ENCODE measurements around the gene ACTMAP. TPM values are rescaled to one million over a fixed set of nuclear protein-coding genes. Genes with fewer than 3 reads are reported as not detected.

The ACTMAP gene
- total RNA-seq, 1 experiment from 2014 or later: 16.8 TPM

DNA sequence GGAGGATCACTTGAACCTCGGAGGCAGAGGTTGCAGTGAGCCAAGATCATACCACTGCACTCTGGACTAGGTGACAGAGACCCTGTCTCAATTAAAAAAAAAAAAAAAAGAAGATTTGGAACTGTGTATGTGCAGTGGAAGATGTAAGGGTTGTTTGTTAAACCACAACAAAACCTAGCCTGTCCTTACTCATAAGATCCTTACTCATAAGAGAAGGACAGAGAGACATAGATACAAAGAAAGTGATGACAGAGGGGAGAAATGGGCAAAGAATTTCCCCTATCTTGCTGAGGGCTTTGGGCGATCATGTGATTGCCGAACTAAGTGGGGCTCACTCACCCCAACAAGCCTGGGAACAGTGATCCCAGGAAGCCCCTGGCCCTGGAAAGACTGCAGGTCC is 25.4 kb downstream of the ACTMAP start:
- Histone ChIP-seq H3K9ac (ENCODE audit: low read length) (no peak overlapping the region), H3K9me2 (ENCODE audit: insufficient read depth) (no peaks in the 10 kb centered on the region), H2AFZ (ENCODE audit: low read depth, low read length, poor library complexity, severe bottlenecking) (no peak overlapping the region), H3K9me3 (ENCODE audit: control insufficient read depth in 1 of 2, insufficient read depth in 1 of 2, low read depth in 1 of 2, low read length in 2 of 2) (0 out of 4 replicates have a peak, but pooled peaks cover 0 to 3% of the 10 kb centered on the region in 2 experiments), H4K20me1 (ENCODE audit: insufficient read depth) (no peaks in the 10 kb centered on the region), H3K79me2 (ENCODE audit: insufficient read depth, low read length) (peaks cover 45% of the 10 kb centered on the region), H3K36me3 (ENCODE audit: control insufficient read depth in 1 of 2, insufficient read depth in 2 of 2, low read length in 2 of 2) (peaks cover 9 to 38% of the 10 kb centered on the region in 2 experiments), H3K4me2 (ENCODE audit: low read length) (no peak overlapping the region), H3K4me1 (ENCODE audit: control insufficient read depth in 1 of 2, insufficient read depth in 2 of 2, low read length in 2 of 2) (peaks cover 1 to 17% of the 10 kb centered on the region in 2 experiments; a peak in 3 of 4 replicates), H3K4me3 (replicated peaks in 1 of 2; ENCODE audit: low read depth in 1 of 2, low read length in 2 of 2) (no peak overlapping the region), H3K27ac (ENCODE audit: low read depth, low read length) (no peak overlapping the region), H3K27me3 (ENCODE audit: insufficient read depth, low read length) (no peaks in the 10 kb centered on the region)
- TF ChIP-seq EZH2 (IDR thresholded peaks at IDR 0.05) (no peak), CEBPB (IDR thresholded peaks at IDR 0.05; ENCODE audit: low read depth) (no peak), EGR1 (IDR thresholded peaks at IDR 0.05; ENCODE audit: low read depth) (no peak), TCF7L2 (IDR thresholded peaks at IDR 0.05; ENCODE audit: borderline replicate concordance, extremely low read depth, insufficient read depth, insufficient read length) (no peak), FOSL1 (IDR thresholded peaks at IDR 0.05; ENCODE audit: low read depth) (no peak), SP1 (IDR thresholded peaks at IDR 0.05; ENCODE audit: low read depth) (no peak), JUND (IDR thresholded peaks at IDR 0.05) (no peak), ZFX (IDR thresholded peaks at IDR 0.05) (no peak), POLR2A (IDR thresholded peaks at IDR 0.05; ENCODE audit: borderline replicate concordance, extremely low read depth, insufficient read depth, insufficient read length) (no peak)
- TF ChIP-seq, protein P1, sequence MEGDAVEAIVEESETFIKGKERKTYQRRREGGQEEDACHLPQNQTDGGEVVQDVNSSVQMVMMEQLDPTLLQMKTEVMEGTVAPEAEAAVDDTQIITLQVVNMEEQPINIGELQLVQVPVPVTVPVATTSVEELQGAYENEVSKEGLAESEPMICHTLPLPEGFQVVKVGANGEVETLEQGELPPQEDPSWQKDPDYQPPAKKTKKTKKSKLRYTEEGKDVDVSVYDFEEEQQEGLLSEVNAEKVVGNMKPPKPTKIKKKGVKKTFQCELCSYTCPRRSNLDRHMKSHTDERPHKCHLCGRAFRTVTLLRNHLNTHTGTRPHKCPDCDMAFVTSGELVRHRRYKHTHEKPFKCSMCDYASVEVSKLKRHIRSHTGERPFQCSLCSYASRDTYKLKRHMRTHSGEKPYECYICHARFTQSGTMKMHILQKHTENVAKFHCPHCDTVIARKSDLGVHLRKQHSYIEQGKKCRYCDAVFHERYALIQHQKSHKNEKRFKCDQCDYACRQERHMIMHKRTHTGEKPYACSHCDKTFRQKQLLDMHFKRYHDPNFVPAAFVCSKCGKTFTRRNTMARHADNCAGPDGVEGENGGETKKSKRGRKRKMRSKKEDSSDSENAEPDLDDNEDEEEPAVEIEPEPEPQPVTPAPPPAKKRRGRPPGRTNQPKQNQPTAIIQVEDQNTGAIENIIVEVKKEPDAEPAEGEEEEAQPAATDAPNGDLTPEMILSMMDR (IDR thresholded peaks at IDR 0.05 in 2 of 3, conservative IDR thresholded peaks at IDR 0.05 in 1 of 3; ENCODE audit: borderline replicate concordance in 1 of 3, insufficient read depth in 1 of 3, low read depth in 2 of 3, low read length in 2 of 3): no peak
- ATAC-seq (no peak), DNase-seq (ENCODE audit: low read depth, low spot score) (no peak)
- no TSS peak for BruUV-seq (replicated peaks)
- RAD21 ChIA-PET (ENCODE audit: low non-redundant PET in 1 of 2, low total read pairs in 2 of 2, uncharacterized antibody in 2 of 2, unreplicated experiment in 2 of 2): no interaction called here
- CTCF ChIA-PET: no interaction called here
- POLR2A ChIA-PET: interaction anchor here (1.3 kb wide), 1 partner anchor 8 kb away, joined by 4 read pairs; the partner anchor contains the start of genes COQ8B and ITPKC
- intact Hi-C loops (cut with micrococcal nuclease): no loop called here

DNA sequence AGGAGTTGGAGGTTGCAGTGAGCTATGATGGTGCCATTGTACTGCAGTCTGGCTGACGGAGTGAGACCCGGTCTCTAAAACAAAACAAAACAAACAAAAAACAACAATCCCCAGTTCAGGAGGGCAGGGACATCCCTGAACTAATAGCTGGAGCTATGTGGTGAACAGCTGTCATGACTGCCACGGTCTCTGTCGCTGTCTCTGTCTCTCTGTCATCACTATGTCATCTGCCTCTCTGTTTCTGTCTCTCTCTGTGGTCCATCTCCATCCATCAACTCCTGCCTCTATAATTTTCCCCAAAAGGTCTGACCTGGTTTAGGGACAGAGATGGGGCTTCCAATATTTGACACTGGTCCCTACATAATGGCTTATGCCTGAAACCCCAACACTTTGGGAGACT is 26.0 kb downstream of the ACTMAP start:
- no peak for TF ChIP-seq ZFX (IDR thresholded peaks at IDR 0.05)
- TF ChIP-seq, protein P2, sequence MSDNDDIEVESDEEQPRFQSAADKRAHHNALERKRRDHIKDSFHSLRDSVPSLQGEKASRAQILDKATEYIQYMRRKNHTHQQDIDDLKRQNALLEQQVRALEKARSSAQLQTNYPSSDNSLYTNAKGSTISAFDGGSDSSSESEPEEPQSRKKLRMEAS (IDR thresholded peaks at IDR 0.05): no peak
- no peak for TF ChIP-seq TCF7L2 (IDR thresholded peaks at IDR 0.05; ENCODE audit: borderline replicate concordance, extremely low read depth, insufficient read depth, insufficient read length)
- TF ChIP-seq EZH2phosphoT487 (IDR thresholded peaks at IDR 0.05; ENCODE audit: borderline replicate concordance): no peak
- no peak for TF ChIP-seq SIN3A (IDR thresholded peaks at IDR 0.05; ENCODE audit: low read depth)
- no peak for TF ChIP-seq CBX3 (IDR thresholded peaks at IDR 0.05; ENCODE audit: low read depth)
- CTCF ChIA-PET: no interaction called here
- H3K27me3 ChIP-seq (ENCODE audit: insufficient read depth, low read length): no peaks in the 10 kb centered on the region
- intact Hi-C loops (cut with micrococcal nuclease): no loop called here
- H3K9ac ChIP-seq (ENCODE audit: low read length): no peak overlapping the region
- RAD21 ChIA-PET (ENCODE audit: low non-redundant PET in 1 of 2, low total read pairs in 2 of 2, uncharacterized antibody in 2 of 2, unreplicated experiment in 2 of 2): no interaction called here
- no peaks in the 10 kb centered on the region for H3K9me2 ChIP-seq (ENCODE audit: insufficient read depth)
- H3K4me3 ChIP-seq (replicated peaks in 1 of 2; ENCODE audit: low read depth in 1 of 2, low read length in 2 of 2): no peak overlapping the region
- peaks cover 50% of the 10 kb centered on the region for H3K79me2 ChIP-seq (ENCODE audit: insufficient read depth, low read length)
- peaks cover 7 to 22% of the 10 kb centered on the region in 2 experiments for H3K4me1 ChIP-seq (ENCODE audit: control insufficient read depth in 1 of 2, insufficient read depth in 2 of 2, low read length in 2 of 2)
- H3K4me2 ChIP-seq (ENCODE audit: low read length): no peak overlapping the region
- no peaks in the 10 kb centered on the region for H4K20me1 ChIP-seq (ENCODE audit: insufficient read depth)
- BruUV-seq (replicated peaks): no TSS peak
- 0 out of 4 replicates have a peak, but pooled peaks cover 0 to 3% of the 10 kb centered on the region in 2 experiments for H3K9me3 ChIP-seq (ENCODE audit: control insufficient read depth in 1 of 2, insufficient read depth in 1 of 2, low read depth in 1 of 2, low read length in 2 of 2)
- DNase-seq (ENCODE audit: low read depth, low spot score) (no peak), ATAC-seq (no peak)
- H3K27ac ChIP-seq (ENCODE audit: low read depth, low read length): no peak overlapping the region
- peaks cover 9 to 38% of the 10 kb centered on the region in 2 experiments for H3K36me3 ChIP-seq (ENCODE audit: control insufficient read depth in 1 of 2, insufficient read depth in 2 of 2, low read length in 2 of 2)
- POLR2A ChIA-PET: no interaction called here
- no peak overlapping the region for H2AFZ ChIP-seq (ENCODE audit: low read depth, low read length, poor library complexity, severe bottlenecking)
